K562 (cell line): Measurements from ENCODE around the gene CPT1A. TPM values are rescaled to one million over a fixed set of nuclear protein-coding genes. Genes with fewer than 3 reads are reported as not detected.

Source experiments
- ATAC-seq: fragments of 200-7000 bp; cut with Tn5 transposase; 3 replicates; pipeline ENCODE4 v1.9.1; 2020; ENCODE audit warnings: moderate library complexity
- BruUV-seq: library from RNA; stranded (reverse); fragments of 400-500 nt; replicated peaks from 2 replicates; lab custom pipeline; 2021; lab: Mats Ljungman, UMichigan
- CTCF ChIA-PET: fragments of 300-600 bp; formaldehyde crosslinking; extraction: SDS; loops from one replicate; lab custom pipeline; 2021; ENCODE audit warnings: low intra/inter-chr PET ratio; lab: Yijun Ruan, JAX
- POLR2A ChIA-PET: fragments of 300-600, 350-650 bp; sonication (Branson Sonifier 250); formaldehyde crosslinking; extraction: SDS; loops from one replicate; lab custom pipeline; 2021; ENCODE audit warnings: antibody characterized with exemption, inconsistent platforms; lab: Yijun Ruan, JAX
- DNase-seq, 4 experiments: peaks; one replicate each; pipeline versions ENCODE4 v3.0.0 to v3.0.0-alpha.2; 2011 to 2018; ENCODE audit warnings: low spot score in 3 of 4, mixed read lengths in 3 of 4; ENCODE audit errors: extremely low read depth in 1 of 4
- FAIRE-seq: peaks from 2 replicates; lab custom pipeline; 2011; peaks lifted over from hg19 to GRCh38; lab: Jason Lieb, UNC
- H2AFZ ChIP-seq: 2 replicates; pipeline ENCODE4 v1.6.0; 2011; ENCODE audit warnings: low read depth, low read length, control low read depth, inconsistent platforms
- H3K27ac ChIP-seq: fragments of 200-600 bp; 3 replicates; pipeline ENCODE4 v1.8.0; 2011; ENCODE audit warnings: low read depth, mild to moderate bottlenecking, control low read depth, inconsistent platforms, low read length, moderate library complexity, mixed read lengths; ENCODE audit errors: extremely low read depth
- H3K27me3 ChIP-seq, 2 experiments: fragments of 300-600 bp in 1 of 2; 2 replicates in 1 of 2; 3 replicates in 1 of 2; pipeline versions ENCODE4 v1.6.0 to v1.8.0; 2011; ENCODE audit warnings: inconsistent platforms in 2 of 2, low read length in 2 of 2, mild to moderate bottlenecking in 1 of 2, mixed read lengths in 1 of 2, moderate library complexity in 1 of 2; ENCODE audit not compliant: control insufficient read depth in 2 of 2, insufficient read depth in 2 of 2
- H3K36me3 ChIP-seq: fragments of 300-600 bp; 3 replicates; pipeline ENCODE4 v1.8.0; 2011; ENCODE audit warnings: mild to moderate bottlenecking, low read length, inconsistent platforms; ENCODE audit not compliant: control insufficient read depth, insufficient read depth
- H3K4me1 ChIP-seq, 2 experiments: fragments of 200-600 bp in 1 of 2; replicated peaks in 1 of 2; 2 replicates in 1 of 2; 3 replicates in 1 of 2; pipeline versions ENCODE4 v1.5.1 to v1.8.0; 2011; ENCODE audit warnings: inconsistent platforms in 2 of 2, low read length in 2 of 2, mild to moderate bottlenecking in 1 of 2, mixed read lengths in 1 of 2, moderate library complexity in 1 of 2; ENCODE audit not compliant: control insufficient read depth in 2 of 2, insufficient read depth in 2 of 2
- H3K4me2 ChIP-seq: 2 replicates; pipeline ENCODE4 v1.6.1; 2011; ENCODE audit warnings: low read length, control low read depth, inconsistent platforms, mixed read lengths; ENCODE audit not compliant: insufficient read depth
- H3K4me3 ChIP-seq: fragments of 200-600 bp; sonication (generic), shearing (Covaris generic); 2 replicates; pipeline ENCODE4 v1.5.1; 2016; ENCODE audit warnings: control low read depth, inconsistent platforms
- H3K79me2 ChIP-seq: fragments of 200-600 bp; 3 replicates; pipeline ENCODE4 v1.8.0; 2011; ENCODE audit warnings: low read length, inconsistent platforms; ENCODE audit not compliant: control insufficient read depth, insufficient read depth
- H3K9ac ChIP-seq, 2 experiments: 2 replicates each; pipeline versions ENCODE4 v1.6.0 to v1.6.1; 2011; ENCODE audit warnings: low read depth in 2 of 2, low read length in 2 of 2, control low read depth in 1 of 2, inconsistent platforms in 1 of 2, mild to moderate bottlenecking in 1 of 2, mixed read lengths in 1 of 2; ENCODE audit not compliant: insufficient read depth in 1 of 2
- H3K9me1 ChIP-seq: one replicate; pipeline ENCODE4 v1.6.0; 2011; ENCODE audit warnings: inconsistent platforms, mild to moderate bottlenecking, low read length, moderate library complexity; ENCODE audit not compliant: control insufficient read depth, insufficient read depth
- H3K9me3 ChIP-seq: replicated peaks from 2 replicates; pipeline ENCODE4 v1.5.1; 2011; ENCODE audit warnings: low read depth, low read length, inconsistent platforms; ENCODE audit not compliant: control insufficient read depth, insufficient read depth
- H4K20me1 ChIP-seq: replicated peaks from 2 replicates; pipeline ENCODE4 v1.6.1; 2011; ENCODE audit warnings: low read length, inconsistent platforms, mixed read lengths; ENCODE audit not compliant: control insufficient read depth, insufficient read depth
- DIDO1 ChIP-seq: fragments of 450-650 bp; IDR thresholded peaks from 2 replicates; pipeline ENCODE4 v1.6.1; 2016; ENCODE audit warnings: low read depth, missing biosample characterization, missing genetic modification characterization
- DNMT1 ChIP-seq: fragments of 450-650 bp; IDR thresholded peaks from 2 replicates; pipeline ENCODE4 v1.6.1; 2016; ENCODE audit warnings: antibody characterized with exemption, mild to moderate bottlenecking
- MAFK ChIP-seq: IDR thresholded peaks from 2 replicates; pipeline ENCODE4 v1.6.1; 2011; ENCODE audit warnings: low read length, improper control_type of control experiment
- MEIS2 ChIP-seq: fragments of 450-650 bp; IDR thresholded peaks from 2 replicates; pipeline ENCODE4 v1.6.1; 2014; ENCODE audit warnings: mild to moderate bottlenecking; ENCODE audit not compliant: partially characterized antibody
- MYNN ChIP-seq, 2 experiments: sonication (generic); formaldehyde crosslinking in 1 of 2; IDR thresholded peaks; 2 replicates each; pipeline versions ENCODE4 v1.5.0 to v1.6.1; 2016 to 2020; ENCODE audit warnings: antibody characterized with exemption in 1 of 2, missing genetic modification reagents in 1 of 2
- PCBP1 ChIP-seq: fragments of 200-400 bp; formaldehyde crosslinking; IDR thresholded peaks from 2 replicates; pipeline ENCODE4 v1.6.1; 2018; ENCODE audit warnings: mild to moderate bottlenecking, low read depth, low read length; ENCODE audit not compliant: poor library complexity, severe bottlenecking
- PPARD ChIP-seq: fragments of 250-450 bp; sonication (Bioruptor Pico); IDR thresholded peaks from 2 replicates; pipeline ENCODE4 v1.8.0; 2022; ENCODE audit warnings: inconsistent platforms, mild to moderate bottlenecking, moderate library complexity
- PRDM10 ChIP-seq: fragments of 450-650 bp; IDR thresholded peaks from 2 replicates; pipeline ENCODE4 v1.6.1; 2018; ENCODE audit not compliant: partially characterized antibody
- TARDBP ChIP-seq: fragments of 450-650 bp; IDR thresholded peaks from 2 replicates; pipeline ENCODE4 v1.6.1; 2016
- TCF7L2 ChIP-seq: fragments of 150-350 bp; IDR thresholded peaks from 2 replicates; pipeline ENCODE4 v1.6.1; 2016; ENCODE audit warnings: low read depth, mild to moderate bottlenecking, low read length, moderate library complexity
- ZC3H8 ChIP-seq: fragments of 450-650 bp; IDR thresholded peaks from 2 replicates; pipeline ENCODE4 v1.6.1; 2017
- ZNF408 ChIP-seq: fragments of 250-450 bp; sonication (Bioruptor Pico); IDR thresholded peaks from 2 replicates; pipeline ENCODE4 v1.4.0; 2020; ENCODE audit warnings: low read depth, mild to moderate bottlenecking, moderate library complexity
- WGBS: fragments of 100-300 bp; shearing (Covaris generic); methylation state at CpG from one replicate; pipeline ENCODE4 v1.1.6; 2016; ENCODE audit warnings: low coverage, mixed read lengths; ENCODE audit not compliant: insufficient coverage; ENCODE audit errors: missing lambda C conversion rate; 5-methylcytosine and 5-hydroxymethylcytosine counted together
- in situ Hi-C: fragments of 300-500 bp; cut with MboI; formaldehyde crosslinking; loops from 4 replicates; pipeline ENCODE4 v1.15.0; 2018; ENCODE audit warnings: inconsistent platforms, mixed read lengths
- intact Hi-C: fragments of 100-400 bp; cut with micrococcal nuclease; formaldehyde crosslinking; loops from 2 replicates; pipeline ENCODE4 v1.14.2; 2022
- polyA plus RNA-seq, 8 experiments: library from polyadenylated mRNA; depleted of rRNA in 4 of 8; stranded (reverse) in 5 of 8; unstranded in 3 of 8; fragments of >200 nt; fragmentation: Nextera tagmentation in 2 of 8; fragmentation: Illumina TruSeq in 1 of 8; extraction: Ambion mirVana in 2 of 8; extraction: Trizol in 1 of 8; gene quantifications; 2 replicates each; pipeline versions ENCODE4 v1.2.1 to v1.2.3, GENCODE V29; 2011 to 2014; ENCODE audit warnings: inconsistent platforms in 1 of 8, missing spikeins in 1 of 8
- total RNA-seq, 7 experiments: library from RNA; depleted of rRNA in 6 of 7; stranded (reverse); fragments of >200 nt in 6 of 7; fragmentation: Illumina TruSeq in 2 of 7; extraction: Trizol in 2 of 7; gene quantifications; 2 replicates each; pipeline versions ENCODE4 v1.2.1 to v1.2.3, GENCODE V29; 2011 to 2021; ENCODE audit warnings: low replicate concordance in 1 of 7
- TF ChIP-seq, protein P1 (sequence below): sonication (generic); formaldehyde crosslinking; IDR thresholded peaks from 2 replicates; pipeline ENCODE4 v1.8.1; 2023; ENCODE audit warnings: mild to moderate bottlenecking, missing genetic modification reagents, moderate library complexity
- TF ChIP-seq, protein P2 (sequence below), 2 experiments: IDR thresholded peaks; 2 replicates each; pipeline ENCODE4 v1.6.1; 2011; ENCODE audit warnings: borderline replicate concordance in 1 of 2, control low read depth in 1 of 2, low read depth in 1 of 2, low read length in 1 of 2, mild to moderate bottlenecking in 1 of 2, mixed read lengths in 1 of 2, moderate library complexity in 1 of 2; ENCODE audit not compliant: insufficient read depth in 1 of 2, insufficient read length in 1 of 2, poor library complexity in 1 of 2, severe bottlenecking in 1 of 2; ENCODE audit errors: extremely low read depth in 1 of 2
- TF ChIP-seq, protein P3 (sequence below): sonication (generic); formaldehyde crosslinking; IDR thresholded peaks from 2 replicates; pipeline ENCODE4 v1.8.1; 2022; ENCODE audit warnings: missing genetic modification reagents

Gene CPT1A
- total and polyA plus RNA-seq, 9 of the 15 experiments (the other 6 are each of a cell fraction or from before 2014, with no cell fraction given), result 2.6 to 29.1 (median 12.3) TPM

- TF ChIP-seq TCF7L2, result no peak
- TF ChIP-seq, protein P1, sequence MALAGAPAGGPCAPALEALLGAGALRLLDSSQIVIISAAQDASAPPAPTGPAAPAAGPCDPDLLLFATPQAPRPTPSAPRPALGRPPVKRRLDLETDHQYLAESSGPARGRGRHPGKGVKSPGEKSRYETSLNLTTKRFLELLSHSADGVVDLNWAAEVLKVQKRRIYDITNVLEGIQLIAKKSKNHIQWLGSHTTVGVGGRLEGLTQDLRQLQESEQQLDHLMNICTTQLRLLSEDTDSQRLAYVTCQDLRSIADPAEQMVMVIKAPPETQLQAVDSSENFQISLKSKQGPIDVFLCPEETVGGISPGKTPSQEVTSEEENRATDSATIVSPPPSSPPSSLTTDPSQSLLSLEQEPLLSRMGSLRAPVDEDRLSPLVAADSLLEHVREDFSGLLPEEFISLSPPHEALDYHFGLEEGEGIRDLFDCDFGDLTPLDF (CRISPR knock-in tag), result no peak
- no peak for TF ChIP-seq ZC3H8
- no peak for TF ChIP-seq PCBP1
- no peak for TF ChIP-seq ZNF408
- TF ChIP-seq, protein P2, sequence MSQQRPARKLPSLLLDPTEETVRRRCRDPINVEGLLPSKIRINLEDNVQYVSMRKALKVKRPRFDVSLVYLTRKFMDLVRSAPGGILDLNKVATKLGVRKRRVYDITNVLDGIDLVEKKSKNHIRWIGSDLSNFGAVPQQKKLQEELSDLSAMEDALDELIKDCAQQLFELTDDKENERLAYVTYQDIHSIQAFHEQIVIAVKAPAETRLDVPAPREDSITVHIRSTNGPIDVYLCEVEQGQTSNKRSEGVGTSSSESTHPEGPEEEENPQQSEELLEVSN (IDR thresholded peaks at IDR 0.05; ENCODE audit: borderline replicate concordance in 1 of 2, extremely low read depth in 1 of 2, insufficient read depth in 1 of 2, insufficient read length in 1 of 2, low read depth in 1 of 2, low read length in 1 of 2, poor library complexity in 1 of 2, severe bottlenecking in 1 of 2), result no peak
- TF ChIP-seq, all 486 proteins: peak for 0
Measured at GRCh38 chr11:68741463-68741862, 100.3 kb downstream of the CPT1A start (continued).

- POLR2A ChIA-PET, result no interaction called here
- no peaks in the 10 kb centered on the region; a peak in 1 of 5 replicates for H3K4me1 ChIP-seq
- H3K4me3 ChIP-seq, result no peak overlapping the region
- peaks cover 0 to 3% of the 10 kb centered on the region in 2 experiments; a peak in 2 of 5 replicates for H3K27me3 ChIP-seq
- no peak overlapping the region for H3K9ac ChIP-seq
- no peaks in the 10 kb centered on the region for H3K79me2 ChIP-seq
- H3K27ac ChIP-seq, result no peak overlapping the region
- no peaks in the 10 kb centered on the region for H3K36me3 ChIP-seq
- no peak for ATAC-seq
- no TSS peak for BruUV-seq
- H4K20me1 ChIP-seq, result no peaks in the 10 kb centered on the region; the same call in 1 of the 2 replicates
- CTCF ChIA-PET, result no interaction called here
- DNase-seq, result no peak
- WGBS, result 68% methylated on average over 6 of the region's 6 CpGs
- in situ Hi-C loops (no loop called here), intact Hi-C loops (no loop called here)
- H3K9me1 ChIP-seq, result no peaks in the 10 kb centered on the region
- FAIRE-seq, result no peak
- H3K4me2 ChIP-seq, result no peak overlapping the region
- H2AFZ ChIP-seq, result no peak overlapping the region
- H3K9me3 ChIP-seq, result no peaks in the 10 kb centered on the region
- TF ChIP-seq MYNN (IDR thresholded peaks at IDR 0.05) (no peak), MYNN (CRISPR knock-in tag; IDR thresholded peaks at IDR 0.05) (no peak), MEIS2 (no peak), DIDO1 (tag) (no peak), PRDM10 (no peak), TARDBP (no peak), PPARD (CRISPR knock-in tag) (no peak), DNMT1 (no peak), MAFK (no peak)
- TF ChIP-seq, protein P3, sequence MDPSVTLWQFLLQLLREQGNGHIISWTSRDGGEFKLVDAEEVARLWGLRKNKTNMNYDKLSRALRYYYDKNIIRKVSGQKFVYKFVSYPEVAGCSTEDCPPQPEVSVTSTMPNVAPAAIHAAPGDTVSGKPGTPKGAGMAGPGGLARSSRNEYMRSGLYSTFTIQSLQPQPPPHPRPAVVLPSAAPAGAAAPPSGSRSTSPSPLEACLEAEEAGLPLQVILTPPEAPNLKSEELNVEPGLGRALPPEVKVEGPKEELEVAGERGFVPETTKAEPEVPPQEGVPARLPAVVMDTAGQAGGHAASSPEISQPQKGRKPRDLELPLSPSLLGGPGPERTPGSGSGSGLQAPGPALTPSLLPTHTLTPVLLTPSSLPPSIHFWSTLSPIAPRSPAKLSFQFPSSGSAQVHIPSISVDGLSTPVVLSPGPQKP (CRISPR knock-in tag), result no peak
Measured at GRCh38 chr11:68735646-68736045, 106.1 kb downstream of the CPT1A start.
